ENCODE measurements around the gene RMRP. TPM values are rescaled to one million over a fixed set of nuclear protein-coding genes. Genes with fewer than 3 reads are reported as not detected.
"Not testable (repeated sequence)": the region's sequence is repeated elsewhere in the genome, so short reads cannot be mapped to it uniquely, and the experiment has no call there.

RMRP gene
- total RNA-seq, 2 donors from 2014 or later = 1,879 to 13,864 TPM

GRCh38 chr9:35639631-35640030 is 18.2 kb downstream of the RMRP start:
- intact Hi-C loops (cut with DNase I) = loop anchor here (10.0 kb wide), 1 partner anchor 155 kb away; no protein-coding TSS in a partner anchor
- Histone ChIP-seq H3K36me3 (no peaks in the 10 kb centered on the region), H3K27me3 (replicated peaks; ENCODE audit: insufficient read depth) (no peaks in the 10 kb centered on the region), H3K27ac (no peak overlapping the region), H3K4me1 (replicated peaks) (no peaks in the 10 kb centered on the region), H3K9me3 (no peaks in the 10 kb centered on the region), H3K4me3 (no peak overlapping the region)
- no peak for DNase-seq (ENCODE audit: low spot score)
- no peak for TF ChIP-seq POLR2AphosphoS5 (IDR thresholded peaks at IDR 0.05)
- TF ChIP-seq CTCF (IDR thresholded peaks at IDR 0.05) = no peak
- TF ChIP-seq POLR2A (IDR thresholded peaks at IDR 0.05) = no peak
- WGBS = 91% methylated on average over 1 of the region's 1 CpG

- H3K27me3 ChIP-seq (replicated peaks; ENCODE audit: insufficient read depth); intact Hi-C loops (cut with DNase I); H3K9me3 ChIP-seq; H3K36me3 ChIP-seq; H3K4me1 ChIP-seq (replicated peaks); H3K27ac ChIP-seq; H3K4me3 ChIP-seq; DNase-seq (ENCODE audit: low spot score): not testable (repeated sequence)
- 42% methylated on average over 1 of the region's 1 CpG for WGBS
Measured at GRCh38 chr9:35639225-35639624, 18.6 kb downstream of the RMRP start.

- DNase-seq (ENCODE audit: low spot score); H3K4me3 ChIP-seq: not testable (repeated sequence)
Measured at GRCh38 chr9:35638751-35639150, 19.1 kb downstream of the RMRP start.

GRCh38 chr9:35637427-35637955 is 20.3 kb downstream of the RMRP start:
- WGBS = 92% methylated on average over 9 of the region's 9 CpGs
- H3K4me1 ChIP-seq (replicated peaks); intact Hi-C loops (cut with DNase I); H3K36me3 ChIP-seq; H3K27me3 ChIP-seq (replicated peaks; ENCODE audit: insufficient read depth); DNase-seq (ENCODE audit: low spot score); H3K4me3 ChIP-seq; H3K27ac ChIP-seq; H3K9me3 ChIP-seq: not testable (repeated sequence)

More at GRCh38 chr9:35638751-35639150, 19.1 kb downstream of the RMRP start:
- H3K4me1 ChIP-seq (replicated peaks); intact Hi-C loops (cut with DNase I); H3K36me3 ChIP-seq; H3K27ac ChIP-seq; H3K9me3 ChIP-seq; H3K27me3 ChIP-seq (replicated peaks; ENCODE audit: insufficient read depth): not testable (repeated sequence)
- WGBS = 85% methylated on average over 7 of the region's 8 CpGs

GRCh38 chr9:35636877-35637246 is 21.0 kb downstream of the RMRP start:
- H3K27me3 ChIP-seq (replicated peaks; ENCODE audit: insufficient read depth); H3K36me3 ChIP-seq; H3K4me1 ChIP-seq (replicated peaks); H3K27ac ChIP-seq; intact Hi-C loops (cut with DNase I); H3K9me3 ChIP-seq; H3K4me3 ChIP-seq; DNase-seq (ENCODE audit: low spot score): not testable (repeated sequence)
- WGBS = 79% methylated on average over 6 of the region's 6 CpGs

GRCh38 chr9:35636135-35636876 is 21.5 kb downstream of the RMRP start:
- Histone ChIP-seq H3K9me3 (no peaks in the 10 kb centered on the region), H3K27me3 (replicated peaks; ENCODE audit: insufficient read depth) (no peaks in the 10 kb centered on the region), H3K4me1 (replicated peaks) (no peaks in the 10 kb centered on the region), H3K27ac (no peak overlapping the region), H3K36me3 (no peaks in the 10 kb centered on the region), H3K4me3 (no peak overlapping the region)
- intact Hi-C loops (cut with DNase I) = no loop called here
- no peak for TF ChIP-seq POLR2AphosphoS5 (IDR thresholded peaks at IDR 0.05)
- no peak for TF ChIP-seq CTCF (IDR thresholded peaks at IDR 0.05)
- no peak for TF ChIP-seq POLR2A (IDR thresholded peaks at IDR 0.05)
- DNase-seq (ENCODE audit: low spot score) = no peak
- 75% methylated on average over 9 of the region's 9 CpGs for WGBS

GRCh38 chr9:35635730-35636129 is 22.1 kb downstream of the RMRP start:
- Histone ChIP-seq H3K9me3 (no peaks in the 10 kb centered on the region), H3K27ac (no peak overlapping the region), H3K27me3 (replicated peaks; ENCODE audit: insufficient read depth) (no peaks in the 10 kb centered on the region), H3K36me3 (no peaks in the 10 kb centered on the region), H3K4me1 (replicated peaks) (no peaks in the 10 kb centered on the region), H3K4me3 (no peak overlapping the region)
- intact Hi-C loops (cut with DNase I) = no loop called here
- no peak for DNase-seq (ENCODE audit: low spot score)
- TF ChIP-seq CTCF (IDR thresholded peaks at IDR 0.05) (no peak), POLR2AphosphoS5 (IDR thresholded peaks at IDR 0.05) (no peak), POLR2A (IDR thresholded peaks at IDR 0.05) (no peak)

All from prostate gland (tissue), 2 donors.